Osteocyte (in vitro differentiated cells): ENCODE results near the gene MKNK1. TPM values are rescaled to one million over a fixed set of nuclear protein-coding genes. Genes with fewer than 3 reads are reported as not detected.

Experiments used
- DNase-seq: peaks from one replicate; pipeline ENCODE4 v3.0.0; 2021; ENCODE audit warnings: mixed read lengths; ENCODE audit not compliant: unreplicated experiment; ENCODE audit errors: extremely low spot score
- H3K27ac Mint-ChIP-seq: one replicate; pipeline ENCODE4 v1.8.0; 2021; ENCODE audit warnings: mild to moderate bottlenecking, mixed read lengths; ENCODE audit not compliant: unreplicated experiment
- H3K27me3 Mint-ChIP-seq: one replicate; pipeline ENCODE4 v1.8.0; 2021; ENCODE audit warnings: mixed read lengths; ENCODE audit not compliant: unreplicated experiment
- H3K36me3 Mint-ChIP-seq: one replicate; pipeline ENCODE4 v1.8.0; 2021; ENCODE audit warnings: mixed read lengths; ENCODE audit not compliant: unreplicated experiment
- H3K4me1 Mint-ChIP-seq: one replicate; pipeline ENCODE4 v1.8.0; 2021; ENCODE audit warnings: mixed read lengths; ENCODE audit not compliant: unreplicated experiment
- H3K4me3 Mint-ChIP-seq: one replicate; pipeline ENCODE4 v1.8.0; 2021; ENCODE audit warnings: mild to moderate bottlenecking, moderate library complexity, mixed read lengths; ENCODE audit not compliant: unreplicated experiment
- H3K9me3 Mint-ChIP-seq: one replicate; pipeline ENCODE4 v1.8.0; 2021; ENCODE audit warnings: mixed read lengths; ENCODE audit not compliant: unreplicated experiment
- total RNA-seq: library from RNA; stranded (reverse); gene quantifications from 2 replicates; pipeline ENCODE4 v1.2.1, GENCODE V29; 2021
- TF ChIP-seq, protein P1 (sequence below): fragments of 200-600 bp; sonication (generic); IDR thresholded peaks from 2 replicates; pipeline ENCODE4 v1.5.0; 2021; ENCODE audit warnings: antibody characterized with exemption, mild to moderate bottlenecking, moderate library complexity

Gene MKNK1
- total RNA-seq, 1 donor from 2014 or later = 32.5 TPM

DNA sequence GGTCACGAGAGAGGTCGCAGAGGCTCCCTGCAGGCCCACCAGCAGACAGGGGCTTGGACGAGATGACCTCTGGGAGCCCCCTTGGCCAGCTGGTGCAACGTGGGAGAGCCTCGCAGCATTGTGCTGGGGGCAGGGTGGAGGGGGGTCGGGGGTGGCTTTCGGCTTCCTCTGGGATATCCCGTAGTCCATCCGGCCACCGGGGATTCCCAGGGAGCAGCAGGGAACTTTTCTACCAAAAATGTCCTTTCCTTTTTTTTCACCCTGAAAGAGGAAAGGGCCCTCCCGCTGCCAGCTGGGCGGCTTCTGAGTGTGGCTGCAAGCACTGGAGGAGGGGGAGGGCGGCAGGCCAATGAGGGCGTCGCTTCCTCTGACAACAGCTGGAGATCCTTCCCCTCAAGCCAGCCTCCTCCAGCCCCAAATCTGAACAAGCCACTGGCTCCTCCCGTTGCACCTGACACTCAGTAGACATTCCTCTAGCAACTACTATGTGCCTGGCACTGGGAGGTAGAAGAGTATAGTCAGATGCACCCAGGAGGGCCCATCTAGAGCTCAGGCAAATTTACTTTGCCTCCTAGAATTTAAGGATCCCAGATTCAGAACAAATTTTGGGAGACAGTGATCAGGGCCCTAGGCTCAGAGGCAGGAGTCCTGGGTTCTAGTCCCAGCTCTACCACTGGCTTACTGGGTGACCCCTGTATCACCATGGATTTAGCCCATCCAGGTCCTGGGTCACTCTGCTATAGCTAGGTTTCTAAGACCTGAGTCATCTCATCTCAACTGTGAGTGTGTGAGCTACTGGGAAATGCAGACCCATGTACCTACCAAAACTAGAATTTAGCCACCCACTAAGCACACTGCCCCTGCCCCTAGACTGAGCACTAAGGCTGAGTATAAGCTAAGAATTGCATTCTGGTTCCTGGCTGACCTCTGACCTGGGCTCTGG is 9.9 kb upstream of the MKNK1 start:
- peak overlapping the region; percentile 38 for H3K4me3 Mint-ChIP-seq
- H3K27me3 Mint-ChIP-seq = no peaks in the 10 kb centered on the region
- DNase-seq = peak; percentile 89
- H3K4me1 Mint-ChIP-seq = peaks cover 58% of the 10 kb centered on the region
- H3K36me3 Mint-ChIP-seq = peaks cover 12% of the 10 kb centered on the region
- TF ChIP-seq, protein P1, sequence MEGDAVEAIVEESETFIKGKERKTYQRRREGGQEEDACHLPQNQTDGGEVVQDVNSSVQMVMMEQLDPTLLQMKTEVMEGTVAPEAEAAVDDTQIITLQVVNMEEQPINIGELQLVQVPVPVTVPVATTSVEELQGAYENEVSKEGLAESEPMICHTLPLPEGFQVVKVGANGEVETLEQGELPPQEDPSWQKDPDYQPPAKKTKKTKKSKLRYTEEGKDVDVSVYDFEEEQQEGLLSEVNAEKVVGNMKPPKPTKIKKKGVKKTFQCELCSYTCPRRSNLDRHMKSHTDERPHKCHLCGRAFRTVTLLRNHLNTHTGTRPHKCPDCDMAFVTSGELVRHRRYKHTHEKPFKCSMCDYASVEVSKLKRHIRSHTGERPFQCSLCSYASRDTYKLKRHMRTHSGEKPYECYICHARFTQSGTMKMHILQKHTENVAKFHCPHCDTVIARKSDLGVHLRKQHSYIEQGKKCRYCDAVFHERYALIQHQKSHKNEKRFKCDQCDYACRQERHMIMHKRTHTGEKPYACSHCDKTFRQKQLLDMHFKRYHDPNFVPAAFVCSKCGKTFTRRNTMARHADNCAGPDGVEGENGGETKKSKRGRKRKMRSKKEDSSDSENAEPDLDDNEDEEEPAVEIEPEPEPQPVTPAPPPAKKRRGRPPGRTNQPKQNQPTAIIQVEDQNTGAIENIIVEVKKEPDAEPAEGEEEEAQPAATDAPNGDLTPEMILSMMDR = no peak
- no peaks in the 10 kb centered on the region for H3K9me3 Mint-ChIP-seq
- peak overlapping the region; percentile 75 for H3K27ac Mint-ChIP-seq

GRCh38 chr1:46612937-46613660 is 9.0 kb upstream of the MKNK1 start:
- TF ChIP-seq, protein P1 = no peak
- no peaks in the 10 kb centered on the region for H3K27me3 Mint-ChIP-seq

GRCh38 chr1:46611691-46612221 is 7.7 kb upstream of the MKNK1 start:
- H3K4me1 Mint-ChIP-seq = peaks cover 51% of the 10 kb centered on the region
- no peaks in the 10 kb centered on the region for H3K27me3 Mint-ChIP-seq
- peak overlapping the region; percentile 74 for H3K27ac Mint-ChIP-seq
- H3K9me3 Mint-ChIP-seq = no peaks in the 10 kb centered on the region
- TF ChIP-seq, protein P1 = no peak
- peaks cover 25% of the 10 kb centered on the region for H3K36me3 Mint-ChIP-seq
- H3K4me3 Mint-ChIP-seq = no peak overlapping the region
- no peak for DNase-seq

More at GRCh38 chr1:46612937-46613660, 9.0 kb upstream of the MKNK1 start:
- DNase-seq = no peak
- Mint-ChIP-seq H3K4me1 (peaks cover 58% of the 10 kb centered on the region), H3K36me3 (peaks cover 19% of the 10 kb centered on the region), H3K4me3 (peak overlapping the region; percentile 38), H3K9me3 (no peaks in the 10 kb centered on the region), H3K27ac (peak overlapping the region; percentile 75)

- TF ChIP-seq, protein P1 = no peak
- H3K27me3 Mint-ChIP-seq = no peaks in the 10 kb centered on the region
- peaks cover 25% of the 10 kb centered on the region for H3K36me3 Mint-ChIP-seq
- DNase-seq = no peak
- no peaks in the 10 kb centered on the region for H3K9me3 Mint-ChIP-seq
- peaks cover 32% of the 10 kb centered on the region for H3K4me1 Mint-ChIP-seq
- no peak overlapping the region for H3K27ac Mint-ChIP-seq
- H3K4me3 Mint-ChIP-seq = no peak overlapping the region
Observed at GRCh38 chr1:46607345-46608130, 3.5 kb upstream of the MKNK1 start.
